Chondrocyte (in vitro differentiated cells): Measurements from ENCODE around the gene NLN. TPM values are rescaled to one million over a fixed set of nuclear protein-coding genes. Genes with fewer than 3 reads are reported as not detected.

Experiments used
- DNase-seq: peaks from one replicate; pipeline ENCODE4 v3.0.0; 2021; ENCODE audit warnings: mixed read lengths, low spot score
- H3K27ac Mint-ChIP-seq: one replicate; pipeline ENCODE4 v1.8.0; 2021; ENCODE audit warnings: mild to moderate bottlenecking, moderate library complexity, mixed read lengths; ENCODE audit not compliant: unreplicated experiment
- H3K27me3 Mint-ChIP-seq: 2 replicates; pipeline ENCODE4 v1.8.0; 2021; ENCODE audit warnings: low read depth, mixed read lengths
- H3K36me3 Mint-ChIP-seq: 2 replicates; pipeline ENCODE4 v1.8.0; 2021; ENCODE audit warnings: low read depth, mixed read lengths
- H3K4me1 Mint-ChIP-seq: 2 replicates; pipeline ENCODE4 v1.8.0; 2021; ENCODE audit warnings: low read depth, mild to moderate bottlenecking, mixed read lengths
- H3K4me3 Mint-ChIP-seq: one replicate; pipeline ENCODE4 v1.8.0; 2021; ENCODE audit warnings: mild to moderate bottlenecking, moderate library complexity, mixed read lengths; ENCODE audit not compliant: unreplicated experiment
- H3K9me3 Mint-ChIP-seq: 2 replicates; pipeline ENCODE4 v1.8.0; 2021; ENCODE audit warnings: low read depth, mixed read lengths
- CTCF ChIP-seq: fragments of 200-600 bp; sonication (generic); IDR thresholded peaks from 2 replicates; pipeline ENCODE4 v1.5.0; 2021; ENCODE audit warnings: antibody characterized with exemption, mild to moderate bottlenecking, moderate library complexity
- total RNA-seq: library from RNA; stranded (reverse); gene quantifications from 3 replicates; pipeline ENCODE4 v1.2.1, GENCODE V29; 2021

Gene NLN
- total RNA-seq, 1 donor from 2014 or later, result 38.6 TPM

DNA sequence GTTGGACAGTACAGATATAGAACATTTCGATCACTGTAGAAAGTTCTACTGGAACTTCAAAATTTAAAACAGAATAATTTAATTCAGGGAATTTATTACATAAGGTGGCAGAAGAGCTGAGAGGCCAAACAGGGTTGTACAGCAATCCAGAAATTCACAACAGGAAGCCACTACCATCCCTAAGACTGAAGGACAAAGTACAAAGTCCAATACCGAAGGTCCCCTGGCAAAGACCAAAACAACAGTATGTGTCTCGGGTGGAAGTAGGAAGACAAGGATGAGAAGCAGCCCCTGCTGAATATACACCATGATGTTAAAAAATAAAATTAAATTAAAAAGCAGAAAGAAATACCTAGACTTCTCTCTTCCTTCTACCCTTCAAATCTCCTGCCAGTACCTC is 20.0 kb upstream of the NLN start:
- Mint-ChIP-seq H3K27me3 (no peaks in the 10 kb centered on the region), H3K36me3 (peaks cover 16% of the 10 kb centered on the region), H3K27ac (no peak overlapping the region), H3K4me1 (no peaks in the 10 kb centered on the region), H3K9me3 (no peaks in the 10 kb centered on the region), H3K4me3 (no peak overlapping the region)
- no peak for DNase-seq
- no peak for TF ChIP-seq CTCF

DNA sequence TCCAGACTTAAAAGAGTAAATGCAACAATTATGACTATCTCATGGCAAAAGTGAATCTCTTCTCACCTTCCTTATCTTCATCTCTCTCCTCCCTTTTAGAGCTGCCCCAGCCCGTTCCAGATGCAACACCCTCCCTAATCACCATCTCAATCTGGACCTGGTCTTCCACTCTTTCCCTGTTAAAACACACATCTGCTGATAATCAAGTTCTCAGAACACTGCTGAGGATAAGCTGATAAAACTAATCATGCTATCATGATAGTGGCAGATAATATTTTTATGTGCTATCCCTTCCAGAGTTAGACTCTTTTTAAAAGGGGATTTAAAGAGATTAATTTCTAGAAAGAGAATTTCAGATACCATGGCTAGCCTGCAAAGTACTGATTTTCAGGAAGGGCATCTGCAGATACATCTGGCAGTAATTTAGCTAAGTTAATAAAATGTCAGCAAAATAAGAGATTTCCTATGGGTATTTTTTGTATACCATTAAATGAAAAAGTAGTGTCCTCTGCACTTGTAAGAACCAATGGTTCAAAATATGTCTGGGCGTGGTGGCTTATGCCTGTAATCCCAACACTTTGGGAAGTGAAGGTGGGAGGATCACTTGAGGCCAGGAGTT is 17.3 kb upstream of the NLN start:
- Mint-ChIP-seq H3K27me3 (no peaks in the 10 kb centered on the region), H3K36me3 (peaks cover 10% of the 10 kb centered on the region), H3K27ac (no peak overlapping the region), H3K9me3 (no peaks in the 10 kb centered on the region), H3K4me1 (no peaks in the 10 kb centered on the region), H3K4me3 (no peak overlapping the region)
- no peak for DNase-seq
- no peak for TF ChIP-seq CTCF

DNA sequence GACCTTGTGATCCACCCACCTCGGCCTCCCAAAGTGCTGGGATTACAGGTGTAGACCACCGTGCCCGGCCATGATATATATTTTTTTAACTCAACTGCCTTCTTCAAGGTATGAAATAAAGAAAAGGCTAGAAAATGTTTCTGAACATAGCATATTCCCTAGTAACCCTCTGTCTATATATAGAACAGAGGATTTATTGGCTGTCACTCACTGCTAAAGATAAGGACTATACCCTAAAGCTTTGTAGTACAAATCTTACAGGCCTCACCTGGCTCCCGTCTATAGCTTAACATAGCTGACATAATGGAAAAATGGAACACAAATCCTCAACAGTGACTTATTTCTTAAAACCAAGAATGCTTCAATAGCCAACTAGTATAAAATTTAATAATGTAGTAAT is 14.3 kb upstream of the NLN start:
- Mint-ChIP-seq H3K27ac (no peak overlapping the region), H3K9me3 (no peaks in the 10 kb centered on the region), H3K36me3 (peaks cover 14% of the 10 kb centered on the region), H3K4me3 (no peak overlapping the region), H3K27me3 (no peaks in the 10 kb centered on the region), H3K4me1 (no peaks in the 10 kb centered on the region)
- no peak for DNase-seq
- no peak for TF ChIP-seq CTCF

DNA sequence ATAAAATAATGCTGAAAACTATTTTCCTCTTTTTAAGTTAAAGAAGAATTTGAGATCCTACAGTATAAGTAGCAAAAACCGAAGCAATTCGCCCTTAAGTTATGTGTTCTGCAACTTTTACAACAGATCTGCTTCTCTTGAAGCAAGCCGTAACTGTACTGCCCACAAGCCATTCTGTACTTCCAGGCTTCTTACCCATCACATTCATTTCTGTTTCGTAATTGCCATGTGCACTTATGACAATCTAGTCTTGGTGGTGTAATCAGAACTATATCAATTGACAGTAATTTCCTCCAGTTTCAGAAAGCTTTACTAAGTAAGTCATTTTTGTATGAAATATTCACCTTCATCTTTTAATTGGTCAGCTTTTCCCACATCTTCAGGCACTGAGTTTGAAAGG is 13.9 kb upstream of the NLN start:
- Mint-ChIP-seq H3K9me3 (no peaks in the 10 kb centered on the region), H3K4me3 (no peak overlapping the region), H3K4me1 (no peaks in the 10 kb centered on the region), H3K27ac (no peak overlapping the region), H3K27me3 (no peaks in the 10 kb centered on the region), H3K36me3 (peaks cover 12% of the 10 kb centered on the region)
- DNase-seq, result no peak
- no peak for TF ChIP-seq CTCF

DNA sequence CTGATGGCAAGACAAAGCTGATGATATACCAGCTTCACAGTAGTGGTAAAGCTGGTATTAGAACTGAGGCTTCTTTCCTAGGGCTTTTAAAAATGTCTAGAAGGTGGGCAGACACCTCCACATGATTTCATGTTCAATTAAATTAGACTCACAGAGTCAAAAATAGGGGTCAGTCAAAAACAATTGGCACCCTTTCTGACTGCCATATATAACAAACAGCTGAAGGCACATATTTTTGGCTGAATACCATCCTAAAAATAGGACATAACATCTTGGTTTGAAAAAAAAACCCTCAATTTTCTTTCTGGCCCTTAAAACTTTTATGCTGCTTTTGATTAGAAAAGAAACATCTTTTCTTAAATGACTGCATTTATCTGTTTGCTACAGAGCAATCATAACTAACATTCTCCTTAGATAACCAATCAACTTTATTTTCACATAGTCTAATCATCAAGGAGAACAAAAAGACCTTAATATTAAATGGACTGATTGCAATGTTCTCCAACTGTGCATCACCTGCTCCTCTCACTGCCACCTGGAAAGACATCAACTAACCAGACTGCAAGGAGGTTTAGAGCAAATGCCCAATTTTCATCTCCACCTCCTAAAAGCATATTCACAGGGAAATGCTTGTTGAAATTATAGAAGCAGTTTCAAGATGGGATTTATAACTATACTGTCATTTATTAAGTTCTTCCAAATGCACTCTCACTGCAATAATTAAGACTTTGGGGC is 3.3 kb upstream of the NLN start:
- H3K4me3 Mint-ChIP-seq, result no peak overlapping the region
- peaks cover 4% of the 10 kb centered on the region for H3K36me3 Mint-ChIP-seq

More for the DNA sequence above, 3.3 kb upstream of the NLN start:
- DNase-seq, result no peak
- Mint-ChIP-seq H3K27me3 (no peaks in the 10 kb centered on the region), H3K4me1 (peaks cover 19% of the 10 kb centered on the region), H3K9me3 (no peaks in the 10 kb centered on the region), H3K27ac (no peak overlapping the region)
- no peak for TF ChIP-seq CTCF
